ENCODE results near the gene ISX. TPM values are rescaled to one million over a fixed set of nuclear protein-coding genes. Genes with fewer than 3 reads are reported as not detected.

ISX gene
- total RNA-seq, 2 experiments from 2014 or later: not detected

- no peaks in the 10 kb centered on the region for H3K27me3 Mint-ChIP-seq (ENCODE audit: low read depth)
- no peak overlapping the region for H3K4me3 Mint-ChIP-seq
- no peaks in the 10 kb centered on the region for H3K36me3 Mint-ChIP-seq (ENCODE audit: low read depth)
- H3K9me3 Mint-ChIP-seq (ENCODE audit: insufficient read depth): no peaks in the 10 kb centered on the region
- POLR2A ChIA-PET: no interaction called here
- H3K27ac Mint-ChIP-seq: no peak overlapping the region
- no peaks in the 10 kb centered on the region for H3K4me1 Mint-ChIP-seq (ENCODE audit: low read depth)
- DNase-seq (no peak), ATAC-seq (no peak)
- CTCF ChIA-PET: no interaction called here
Measured at GRCh38 chr22:35116269-35116668, 50.3 kb downstream of the ISX start.

GRCh38 chr22:35116817-35117216 is 50.9 kb downstream of the ISX start:
- ATAC-seq: no peak
- H3K27me3 Mint-ChIP-seq (ENCODE audit: low read depth): no peaks in the 10 kb centered on the region
- POLR2A ChIA-PET: no interaction called here
- H3K36me3 Mint-ChIP-seq (ENCODE audit: low read depth): no peaks in the 10 kb centered on the region
- no peak for DNase-seq
- CTCF ChIA-PET: no interaction called here
- no peaks in the 10 kb centered on the region for H3K9me3 Mint-ChIP-seq (ENCODE audit: insufficient read depth)
- H3K4me3 Mint-ChIP-seq: no peak overlapping the region
- no peaks in the 10 kb centered on the region for H3K4me1 Mint-ChIP-seq (ENCODE audit: low read depth)
- no peak overlapping the region for H3K27ac Mint-ChIP-seq

GRCh38 chr22:35119494-35119893 is 53.5 kb downstream of the ISX start:
- Mint-ChIP-seq H3K4me1 (ENCODE audit: low read depth) (no peaks in the 10 kb centered on the region), H3K36me3 (ENCODE audit: low read depth) (no peaks in the 10 kb centered on the region), H3K4me3 (no peak overlapping the region), H3K27me3 (ENCODE audit: low read depth) (no peaks in the 10 kb centered on the region), H3K9me3 (ENCODE audit: insufficient read depth) (no peaks in the 10 kb centered on the region), H3K27ac (no peak overlapping the region)
- no peak for ATAC-seq
- ChIA-PET CTCF (no interaction called here), POLR2A (no interaction called here)
- DNase-seq: no peak

- Mint-ChIP-seq H3K9me3 (ENCODE audit: insufficient read depth) (no peaks in the 10 kb centered on the region), H3K4me3 (no peak overlapping the region), H3K36me3 (ENCODE audit: low read depth) (no peaks in the 10 kb centered on the region), H3K4me1 (ENCODE audit: low read depth) (peaks cover 9% of the 10 kb centered on the region), H3K27ac (no peak overlapping the region), H3K27me3 (ENCODE audit: low read depth) (peaks cover 4% of the 10 kb centered on the region)
- no peak for DNase-seq
- CTCF ChIA-PET: interaction anchor here (1.1 kb wide), 1 partner anchor 26 kb away, joined by 3 read pairs; no protein-coding TSS in a partner anchor
- POLR2A ChIA-PET: no interaction called here
- ATAC-seq: no peak
Measured at GRCh38 chr22:35124691-35125219, 58.8 kb downstream of the ISX start.

DNA sequence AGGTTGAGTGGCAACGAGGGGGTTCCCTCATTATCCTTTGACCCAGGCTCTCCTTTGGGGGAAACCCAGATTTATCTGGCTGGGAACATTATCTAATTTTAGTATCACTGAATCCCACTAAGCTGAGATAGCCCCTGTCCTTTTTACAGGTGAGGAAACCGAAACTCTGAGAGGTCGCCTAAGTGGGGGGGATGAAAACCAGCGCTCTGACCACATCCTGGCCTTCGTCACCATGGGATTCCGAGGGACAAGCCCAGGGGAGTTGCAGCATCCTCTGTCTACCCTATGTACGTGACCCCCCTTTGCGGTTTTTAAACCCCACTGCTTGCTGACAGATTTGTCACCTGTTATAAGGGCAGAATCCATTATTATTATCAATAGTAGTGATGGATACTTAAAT is 61.0 kb downstream of the ISX start:
- CTCF ChIA-PET: no interaction called here
- H3K27me3 Mint-ChIP-seq (ENCODE audit: low read depth): peaks cover 10% of the 10 kb centered on the region

DNA sequence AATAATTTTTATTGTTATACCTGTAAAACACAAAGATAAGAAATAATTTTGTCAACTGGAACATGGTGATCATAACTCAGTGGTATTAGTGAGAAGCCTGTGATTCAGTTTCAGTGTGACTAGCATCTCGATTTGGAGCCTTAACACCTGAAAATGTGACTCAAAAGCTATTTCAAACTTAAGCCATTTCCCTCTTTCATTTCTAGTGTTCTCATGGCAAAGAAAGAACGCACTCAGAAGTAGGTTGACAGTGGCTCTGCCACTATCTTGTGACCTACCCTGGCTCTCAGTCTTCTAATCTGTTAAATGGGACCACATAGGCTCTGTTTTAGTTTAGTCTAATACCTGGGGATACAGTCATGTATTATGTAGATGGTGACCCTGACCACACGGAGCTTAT is 62.7 kb downstream of the ISX start:
- Mint-ChIP-seq H3K27ac (no peak overlapping the region), H3K9me3 (ENCODE audit: insufficient read depth) (no peaks in the 10 kb centered on the region), H3K4me3 (no peak overlapping the region), H3K27me3 (ENCODE audit: low read depth) (peaks cover 16% of the 10 kb centered on the region), H3K36me3 (ENCODE audit: low read depth) (no peaks in the 10 kb centered on the region), H3K4me1 (ENCODE audit: low read depth) (peaks cover 24% of the 10 kb centered on the region)
- no peak for DNase-seq
- CTCF ChIA-PET: interaction anchor here (0.9 kb wide), 1 partner anchor 22 kb away, joined by 4 read pairs; no protein-coding TSS in a partner anchor
- ATAC-seq: no peak
- POLR2A ChIA-PET: no interaction called here

More for the DNA sequence above, 61.0 kb downstream of the ISX start:
- no peak for ATAC-seq
- no peaks in the 10 kb centered on the region for H3K9me3 Mint-ChIP-seq (ENCODE audit: insufficient read depth)
- DNase-seq: no peak
- H3K4me3 Mint-ChIP-seq: no peak overlapping the region
- POLR2A ChIA-PET: interaction anchor here (0.6 kb wide), 1 partner anchor 10 kb away, joined by 4 read pairs; no protein-coding TSS in a partner anchor
- peaks cover 24% of the 10 kb centered on the region for H3K4me1 Mint-ChIP-seq (ENCODE audit: low read depth)
- H3K27ac Mint-ChIP-seq: no peak overlapping the region
- H3K36me3 Mint-ChIP-seq (ENCODE audit: low read depth): no peaks in the 10 kb centered on the region

- peaks cover 19% of the 10 kb centered on the region for H3K27me3 Mint-ChIP-seq (ENCODE audit: low read depth)
- no peak overlapping the region for H3K4me3 Mint-ChIP-seq
- ATAC-seq (no peak), DNase-seq (no peak)
- H3K9me3 Mint-ChIP-seq (ENCODE audit: insufficient read depth): no peaks in the 10 kb centered on the region
- H3K36me3 Mint-ChIP-seq (ENCODE audit: low read depth): no peaks in the 10 kb centered on the region
- POLR2A ChIA-PET: no interaction called here
- H3K27ac Mint-ChIP-seq: no peak overlapping the region
- CTCF ChIA-PET: interaction anchor here (1.5 to 3.4 kb wide), 2 partner anchors 19 to 100 kb away, joined by 5 to 15 read pairs; no protein-coding TSS in a partner anchor
- H3K4me1 Mint-ChIP-seq (ENCODE audit: low read depth): peaks cover 35% of the 10 kb centered on the region
Measured at GRCh38 chr22:35131525-35132000, 65.6 kb downstream of the ISX start.

DNA sequence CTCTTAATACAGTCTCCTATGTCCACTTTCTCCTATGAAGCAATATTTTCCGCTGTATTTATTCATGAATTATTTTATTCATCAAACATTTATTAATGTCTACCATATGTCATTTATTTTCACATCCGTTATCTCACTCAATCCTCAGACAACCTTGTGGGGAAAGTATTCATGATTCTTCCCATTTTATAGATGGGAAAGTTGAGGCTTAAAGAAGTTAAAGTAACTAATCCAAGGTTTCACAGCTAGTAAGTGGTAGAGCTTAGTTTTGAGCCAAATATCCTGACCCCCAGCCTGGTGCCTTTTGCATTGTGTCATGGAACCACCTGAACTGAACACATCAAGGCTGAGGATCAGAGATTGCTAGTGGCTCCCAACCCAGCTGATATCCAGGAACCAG is 66.6 kb downstream of the ISX start:
- CTCF ChIA-PET: interaction anchor here (3.4 kb wide), 1 partner anchor 18 kb away, joined by 15 read pairs; no protein-coding TSS in a partner anchor
- ATAC-seq (no peak), DNase-seq (no peak)
- H3K27me3 Mint-ChIP-seq (ENCODE audit: low read depth): peaks cover 19% of the 10 kb centered on the region
- no peaks in the 10 kb centered on the region for H3K36me3 Mint-ChIP-seq (ENCODE audit: low read depth)
- H3K9me3 Mint-ChIP-seq (ENCODE audit: insufficient read depth): no peaks in the 10 kb centered on the region
- no peak overlapping the region for H3K27ac Mint-ChIP-seq
- no peak overlapping the region for H3K4me3 Mint-ChIP-seq
- POLR2A ChIA-PET: no interaction called here
- H3K4me1 Mint-ChIP-seq (ENCODE audit: low read depth): peaks cover 30% of the 10 kb centered on the region

DNA sequence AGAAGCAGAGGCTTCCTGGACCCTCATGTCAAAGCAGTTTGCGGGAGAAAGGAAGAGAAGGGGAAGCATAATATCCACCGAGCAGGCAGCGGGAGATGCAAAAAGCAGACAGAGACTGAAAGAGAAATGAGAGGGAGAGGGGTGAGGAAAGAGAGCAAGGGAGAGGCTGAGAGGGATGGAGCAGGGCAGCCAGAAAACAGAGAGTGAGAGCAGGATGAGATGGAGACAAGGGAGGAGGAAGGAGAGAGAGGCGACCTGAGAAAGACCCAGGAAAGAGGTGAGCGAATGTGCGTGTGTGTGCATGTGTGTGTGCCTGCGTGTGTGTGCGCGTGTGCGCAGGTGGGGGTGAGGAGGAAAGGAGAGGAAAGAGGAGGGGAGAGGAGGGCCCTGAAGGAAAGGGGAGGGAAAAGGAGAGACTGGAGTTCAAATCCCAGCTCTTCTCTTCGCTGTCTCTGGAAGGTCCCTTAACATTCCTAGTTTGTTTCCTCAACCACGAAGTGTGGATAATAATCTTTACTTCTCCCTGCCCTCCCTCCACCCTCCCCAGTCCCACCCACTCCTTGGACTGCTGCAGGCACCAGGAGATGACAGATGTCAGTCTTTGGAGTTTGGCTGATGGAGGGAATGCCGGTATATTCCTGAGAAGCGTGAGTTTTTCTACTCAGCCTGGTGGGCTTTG is 67.9 kb downstream of the ISX start:
- ChIA-PET CTCF (interaction anchor here (0.9 kb wide), 1 partner anchor 17 kb away, joined by 3 read pairs; no protein-coding TSS in a partner anchor), POLR2A (no interaction called here)
- Mint-ChIP-seq H3K4me1 (ENCODE audit: low read depth) (peaks cover 26% of the 10 kb centered on the region), H3K27me3 (ENCODE audit: low read depth) (peaks cover 14% of the 10 kb centered on the region), H3K27ac (no peak overlapping the region), H3K4me3 (no peak overlapping the region), H3K36me3 (ENCODE audit: low read depth) (no peaks in the 10 kb centered on the region), H3K9me3 (ENCODE audit: insufficient read depth) (no peaks in the 10 kb centered on the region)
- no peak for ATAC-seq
- DNase-seq: no peak

DNA sequence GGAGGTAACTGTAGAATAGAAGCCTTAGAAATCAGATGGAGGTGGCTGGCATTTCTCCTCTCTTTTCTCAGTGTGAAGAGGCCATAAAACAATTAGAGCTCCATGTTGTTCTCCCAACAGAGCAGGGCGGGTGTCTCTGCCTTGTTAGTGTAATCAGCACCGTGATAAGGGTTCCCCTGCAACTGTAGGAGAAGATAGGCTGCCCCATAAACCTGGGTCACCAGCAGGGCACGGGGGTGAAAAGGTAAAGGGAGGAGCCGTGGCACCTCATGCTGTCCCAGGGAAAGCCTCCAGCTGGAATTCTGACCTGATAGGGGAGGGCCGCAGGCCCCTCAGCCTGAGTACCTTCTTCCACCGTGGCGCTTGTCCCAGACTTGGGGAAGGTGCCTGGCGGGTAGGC is 68.7 kb downstream of the ISX start:
- Mint-ChIP-seq H3K27me3 (ENCODE audit: low read depth) (peaks cover 14% of the 10 kb centered on the region), H3K9me3 (ENCODE audit: insufficient read depth) (no peaks in the 10 kb centered on the region), H3K4me1 (ENCODE audit: low read depth) (peaks cover 26% of the 10 kb centered on the region), H3K27ac (no peak overlapping the region), H3K4me3 (no peak overlapping the region), H3K36me3 (ENCODE audit: low read depth) (no peaks in the 10 kb centered on the region)
- ChIA-PET CTCF (interaction anchor here (0.9 kb wide), 1 partner anchor 16 kb away, joined by 3 read pairs; no protein-coding TSS in a partner anchor), POLR2A (no interaction called here)
- ATAC-seq: no peak
- DNase-seq: no peak

DNA sequence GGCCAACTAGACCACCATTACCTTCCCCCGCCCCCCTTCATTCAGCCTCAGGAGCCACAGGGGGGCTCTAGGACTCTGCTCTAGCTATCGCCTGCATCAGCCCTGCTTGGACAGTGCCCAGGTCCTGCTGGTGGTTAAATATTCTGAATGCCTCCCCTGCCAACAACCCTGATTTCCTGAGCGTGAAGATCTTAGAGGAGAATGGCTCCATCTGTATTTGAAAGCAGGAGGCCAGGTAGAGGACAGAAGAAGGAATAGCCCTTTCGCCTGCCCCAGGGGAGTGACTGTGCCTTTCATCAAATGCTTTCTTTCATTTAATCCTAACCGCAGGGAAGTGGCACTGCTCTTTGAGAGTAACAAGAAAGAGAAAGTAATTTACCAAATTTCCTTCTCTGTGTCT is 69.2 kb downstream of the ISX start:
- H3K36me3 Mint-ChIP-seq (ENCODE audit: low read depth): no peaks in the 10 kb centered on the region
- DNase-seq (no peak), ATAC-seq (no peak)
- ChIA-PET CTCF (no interaction called here), POLR2A (no interaction called here)
- peak overlapping the region; percentile 20 for H3K4me3 Mint-ChIP-seq
- peaks cover 26% of the 10 kb centered on the region for H3K4me1 Mint-ChIP-seq (ENCODE audit: low read depth)
- peaks cover 14% of the 10 kb centered on the region for H3K27me3 Mint-ChIP-seq (ENCODE audit: low read depth)
- H3K9me3 Mint-ChIP-seq (ENCODE audit: insufficient read depth): no peaks in the 10 kb centered on the region
- peak overlapping the region; percentile 65 for H3K27ac Mint-ChIP-seq

Measured in activated CD8-positive, alpha-beta T cell treated with anti-CD3 and anti-CD28 coated beads, Interleukin-2, amount 10 ng/mL, durations not matched to agents 7 days and 5 days (primary cell).